K562 (cell line): ENCODE measurements around the gene RCSD1. TPM values are rescaled to one million over a fixed set of nuclear protein-coding genes. Genes with fewer than 3 reads are reported as not detected.
A peak's percentile ranks its signal among the peaks of the same experiment; 100 is the strongest.

Experiments used
- GTF2B ChIP-seq: IDR thresholded peaks from 2 replicates; pipeline ENCODE4 v1.6.1; 2011; ENCODE audit not compliant: insufficient read length; ENCODE audit errors: extremely low read depth
- GTF2E2 ChIP-seq: fragments of 200-800 bp; sonication (Bioruptor generic); IDR thresholded peaks from 2 replicates; pipeline ENCODE4 v1.6.1; 2016; ENCODE audit warnings: missing genetic modification characterization, missing compliant biosample characterization
- HCFC1 ChIP-seq: IDR thresholded peaks from 2 replicates; pipeline ENCODE4 v1.6.1; 2012; ENCODE audit warnings: low read depth, low read length, improper control_type of control experiment
- HINFP ChIP-seq: fragments of 450-650 bp; conservative IDR thresholded peaks from 2 replicates; pipeline ENCODE4 v1.6.1; 2016; ENCODE audit warnings: missing genetic modification characterization, low read depth, mild to moderate bottlenecking, control low read depth, missing compliant biosample characterization
- KAT7 ChIP-seq: sonication (generic); formaldehyde crosslinking; IDR thresholded peaks from 2 replicates; pipeline ENCODE4 v1.8.0; 2022; ENCODE audit warnings: missing genetic modification reagents, mild to moderate bottlenecking, borderline replicate concordance
- MYBL2 ChIP-seq, 2 experiments: fragments of 450-650 bp in 1 of 2; sonication (generic) in 1 of 2; formaldehyde crosslinking in 1 of 2; IDR thresholded peaks; 2 replicates each; pipeline versions ENCODE4 v1.6.1 to v1.8.1; 2017 to 2022; ENCODE audit warnings: borderline replicate concordance in 1 of 2, inconsistent platforms in 1 of 2, low read depth in 1 of 2, mild to moderate bottlenecking in 1 of 2, missing genetic modification reagents in 1 of 2, moderate library complexity in 1 of 2
- SIRT6 ChIP-seq: IDR thresholded peaks from one replicate; pipeline ENCODE4 v1.6.1; 2012; ENCODE audit warnings: low read depth, mild to moderate bottlenecking, control low read depth, inconsistent platforms, low read length, moderate library complexity
- SMARCC2 ChIP-seq: fragments of 450-650 bp; IDR thresholded peaks from 2 replicates; pipeline ENCODE4 v1.6.1; 2017; ENCODE audit warnings: antibody characterized with exemption, moderate library complexity, mild to moderate bottlenecking, low read depth
- TAF15 ChIP-seq: fragments of 200-400 bp; formaldehyde crosslinking; IDR thresholded peaks from 2 replicates; pipeline ENCODE4 v1.6.1; 2017; ENCODE audit warnings: mild to moderate bottlenecking, low read depth, low read length, moderate library complexity
- ZBTB34 ChIP-seq: fragments of 250-450 bp; sonication (Bioruptor Pico); IDR thresholded peaks from 2 replicates; pipeline ENCODE4 v1.8.0; 2021; ENCODE audit warnings: mild to moderate bottlenecking, moderate library complexity
- ZFP36 ChIP-seq: fragments of 150-350 bp; IDR thresholded peaks from 2 replicates; pipeline ENCODE4 v1.6.1; 2018; ENCODE audit warnings: low read length, low read depth; ENCODE audit not compliant: partially characterized antibody
- ZNF316 ChIP-seq: fragments of 450-650 bp; IDR thresholded peaks from 2 replicates; pipeline ENCODE4 v1.6.1; 2016
- ZNF584 ChIP-seq: fragments of 200-800 bp; sonication (Bioruptor generic); IDR thresholded peaks from 2 replicates; pipeline ENCODE4 v1.6.1; 2016; ENCODE audit warnings: low read depth, mild to moderate bottlenecking, missing genetic modification characterization, missing compliant biosample characterization
- ZNF668 ChIP-seq: fragments of 250-450 bp; sonication (Bioruptor Pico); IDR thresholded peaks from 2 replicates; pipeline ENCODE4 v1.8.0; 2022; ENCODE audit warnings: mild to moderate bottlenecking, inconsistent platforms
- polyA plus RNA-seq, 8 experiments: library from polyadenylated mRNA; depleted of rRNA in 4 of 8; stranded (reverse) in 5 of 8; unstranded in 3 of 8; fragments of >200 nt; fragmentation: Nextera tagmentation in 2 of 8; fragmentation: Illumina TruSeq in 1 of 8; extraction: Ambion mirVana in 2 of 8; extraction: Trizol in 1 of 8; gene quantifications; 2 replicates each; pipeline versions ENCODE4 v1.2.1 to v1.2.3, GENCODE V29; 2011 to 2014; ENCODE audit warnings: inconsistent platforms in 1 of 8, missing spikeins in 1 of 8
- total RNA-seq, 7 experiments: library from RNA; depleted of rRNA in 6 of 7; stranded (reverse); fragments of >200 nt in 6 of 7; fragmentation: Illumina TruSeq in 2 of 7; extraction: Trizol in 2 of 7; gene quantifications; 2 replicates each; pipeline versions ENCODE4 v1.2.1 to v1.2.3, GENCODE V29; 2011 to 2021; ENCODE audit warnings: low replicate concordance in 1 of 7

The RCSD1 gene
- total and polyA plus RNA-seq, 9 of the 15 experiments (the other 6 are each of a cell fraction or from before 2014, with no cell fraction given): 7.8 to 69.8 (median 45.3) TPM

- TF ChIP-seq HCFC1: no peak
- no peak for TF ChIP-seq GTF2B
- no peak for TF ChIP-seq ZNF584
- no peak for TF ChIP-seq KAT7
- TF ChIP-seq GTF2E2 (tag): no peak
- no peak for TF ChIP-seq MYBL2 (IDR thresholded peaks at IDR 0.05; ENCODE audit: low read depth)
- no peak for TF ChIP-seq MYBL2 (CRISPR knock-in tag; IDR thresholded peaks at IDR 0.05; ENCODE audit: borderline replicate concordance)
- peak; percentile 100 for TF ChIP-seq ZNF316
- no peak for TF ChIP-seq HINFP (tag)
- TF ChIP-seq ZFP36: no peak
- TF ChIP-seq ZBTB34: no peak
- no peak for TF ChIP-seq ZNF668 (CRISPR knock-in tag)
- no peak for TF ChIP-seq SIRT6
- TF ChIP-seq TAF15: no peak
- peak; percentile 84 for TF ChIP-seq SMARCC2
Measured at GRCh38 chr1:167747988-167748387, 118.0 kb downstream of the RCSD1 start (continued).
